Activated naive CD4-positive, alpha-beta T cell treated with anti-CD3 and anti-CD28 coated beads for 36 hours (primary cell): Measurements from ENCODE around the gene PSENEN. TPM values are rescaled to one million over a fixed set of nuclear protein-coding genes. Genes with fewer than 3 reads are reported as not detected.
A peak's percentile ranks its signal among the peaks of the same experiment; 100 is the strongest.

Source experiments
- CTCF ChIA-PET: fragments of 350-600 bp; sonication (Branson Sonifier 250); formaldehyde crosslinking; loops from one replicate; lab custom pipeline; 2021; ENCODE audit warnings: antibody characterized with exemption; lab: Charles Lee
- DNase-seq: peaks from one replicate; pipeline ENCODE4 v3.0.0-alpha.2; 2020
- H3K27ac Mint-ChIP-seq: one replicate; pipeline ENCODE4 v1.8.0; 2021; ENCODE audit warnings: mild to moderate bottlenecking, mixed read lengths
- H3K27me3 Mint-ChIP-seq: one replicate; pipeline ENCODE4 v1.8.0; 2021; ENCODE audit warnings: low read depth, mixed read lengths
- H3K36me3 Mint-ChIP-seq: one replicate; pipeline ENCODE4 v1.8.0; 2021; ENCODE audit warnings: low read depth, mixed read lengths
- H3K4me1 Mint-ChIP-seq: one replicate; pipeline ENCODE4 v1.8.0; 2021; ENCODE audit warnings: low read depth, mixed read lengths
- H3K4me3 Mint-ChIP-seq: one replicate; pipeline ENCODE4 v1.8.0; 2021; ENCODE audit warnings: mild to moderate bottlenecking, moderate library complexity, mixed read lengths
- H3K9me3 Mint-ChIP-seq: one replicate; pipeline ENCODE4 v1.8.0; 2021; ENCODE audit warnings: mixed read lengths
- intact Hi-C: fragments of 100-400 bp; cut with micrococcal nuclease; formaldehyde crosslinking; loops from one replicate; pipeline ENCODE4 v1.15.1; 2023
- total RNA-seq, 2 experiments: library from RNA; stranded (reverse); gene quantifications; one replicate each; pipeline ENCODE4 v1.2.3, GENCODE V29; 2021

PSENEN gene
- total RNA-seq, 2 experiments from 2014 or later = 32.4 to 37.7 TPM

DNA sequence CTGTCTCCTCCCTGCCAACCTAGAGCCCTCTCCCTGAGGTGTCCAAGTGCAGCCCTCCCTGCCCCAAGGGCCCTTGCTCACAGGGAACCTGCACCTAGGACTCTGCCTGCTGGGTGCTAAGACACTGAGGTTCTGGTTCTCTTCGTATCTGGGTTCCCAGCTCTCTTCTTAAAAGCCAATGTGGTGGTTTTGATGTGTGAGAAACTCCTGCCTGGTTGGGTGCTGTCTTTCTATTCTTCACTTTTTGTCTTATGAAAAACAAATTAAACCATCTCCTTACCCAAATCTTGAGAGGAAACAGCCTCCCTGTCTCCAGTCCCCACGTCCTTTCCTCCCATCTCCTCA lies 32.0 kb upstream of the PSENEN start:
- Mint-ChIP-seq H3K36me3 (peaks cover 42% of the 10 kb centered on the region), H3K27ac (peak overlapping the region; percentile 100), H3K27me3 (no peaks in the 10 kb centered on the region), H3K9me3 (peaks cover 2% of the 10 kb centered on the region), H3K4me3 (peak overlapping the region; percentile 92), H3K4me1 (peaks cover 44% of the 10 kb centered on the region)
- no peak for DNase-seq
- CTCF ChIA-PET = interaction anchor here (0.7 to 6.3 kb wide), 6 partner anchors 12 to 165 kb away, joined by 3 to 120 read pairs (median 8); no protein-coding TSS in a partner anchor
- intact Hi-C loops = loop anchor here (1.0 to 10.0 kb wide), 11 partner anchors 11 to 1441 kb away; partner anchors contain the start of genes ALKBH6, ARHGAP33, CAPNS1 and OVOL3

DNA sequence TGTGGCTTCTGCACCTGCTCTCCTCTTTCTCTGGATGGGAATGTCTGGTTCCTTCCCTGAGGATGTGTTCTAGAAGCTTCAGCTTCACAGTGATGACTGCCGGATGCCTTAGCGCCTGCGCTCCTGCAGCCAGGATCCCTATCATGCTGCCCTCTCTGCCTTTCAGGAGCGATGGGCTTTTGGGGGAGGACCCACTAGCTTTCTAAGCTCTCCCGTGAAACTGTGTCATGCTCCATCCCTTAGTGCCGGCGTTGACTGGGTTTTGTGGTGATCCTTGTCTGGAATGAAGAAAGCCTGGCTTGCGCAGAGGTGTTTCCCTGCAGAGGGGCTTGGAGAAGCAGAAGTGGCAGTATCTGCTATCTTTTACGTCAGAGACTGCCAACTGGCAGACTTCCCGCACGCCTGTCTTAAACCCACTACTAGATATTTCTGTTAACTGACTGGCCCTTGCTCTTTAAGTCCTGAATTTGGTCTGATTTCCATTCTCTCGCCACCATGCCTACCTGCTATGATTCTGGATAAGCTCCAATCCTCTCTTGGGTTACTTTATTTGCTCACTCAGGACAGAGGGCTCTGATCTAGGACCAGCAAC lies 31.5 kb upstream of the PSENEN start:
- peaks cover 2% of the 10 kb centered on the region for H3K9me3 Mint-ChIP-seq
- H3K27me3 Mint-ChIP-seq = no peaks in the 10 kb centered on the region
- H3K27ac Mint-ChIP-seq = peak overlapping the region; percentile 100
- H3K36me3 Mint-ChIP-seq = peaks cover 45% of the 10 kb centered on the region
- DNase-seq = no peak
- CTCF ChIA-PET = interaction anchor here (0.7 to 6.3 kb wide), 5 partner anchors 12 to 139 kb away, joined by 4 to 120 read pairs (median 8); no protein-coding TSS in a partner anchor
- intact Hi-C loops = loop anchor here (1.0 to 10.0 kb wide), 11 partner anchors 12 to 1442 kb away; partner anchors contain the start of genes ALKBH6, ARHGAP33, CAPNS1 and OVOL3
- peaks cover 46% of the 10 kb centered on the region for H3K4me1 Mint-ChIP-seq
- H3K4me3 Mint-ChIP-seq = peak overlapping the region; percentile 92

DNA sequence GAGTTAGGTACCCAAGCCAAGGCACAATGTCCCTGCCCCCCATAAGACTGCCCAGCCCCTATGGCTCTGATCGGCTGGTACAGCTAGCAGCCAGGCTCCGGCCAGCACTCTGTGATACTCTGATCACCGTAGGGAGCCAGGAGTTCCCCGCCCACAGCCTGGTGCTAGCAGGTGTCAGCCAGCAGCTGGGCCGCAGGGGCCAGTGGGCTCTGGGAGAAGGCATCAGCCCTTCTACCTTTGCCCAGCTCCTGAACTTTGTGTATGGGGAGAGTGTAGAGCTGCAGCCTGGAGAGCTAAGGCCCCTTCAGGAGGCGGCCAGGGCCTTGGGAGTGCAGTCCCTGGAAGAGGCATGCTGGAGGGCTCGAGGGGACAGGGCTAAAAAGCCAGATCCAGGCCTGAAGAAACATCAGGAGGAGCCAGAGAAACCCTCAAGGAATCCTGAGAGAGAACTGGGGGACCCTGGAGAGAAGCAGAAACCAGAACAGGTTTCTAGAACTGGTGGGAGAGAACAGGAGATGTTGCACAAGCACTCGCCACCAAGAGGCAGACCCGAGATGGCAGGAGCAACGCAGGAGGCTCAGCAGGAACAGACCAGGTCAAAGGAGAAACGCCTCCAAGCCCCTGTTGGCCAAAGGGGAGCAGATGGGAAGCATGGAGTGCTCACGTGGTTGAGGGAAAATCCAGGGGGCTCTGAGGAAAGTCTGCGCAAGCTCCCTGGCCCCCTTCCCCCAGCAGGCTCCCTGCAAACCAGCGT lies 30.7 kb upstream of the PSENEN start:
- H3K4me3 Mint-ChIP-seq = peak overlapping the region; percentile 92
- CTCF ChIA-PET = interaction anchor here (0.7 to 6.3 kb wide), 5 partner anchors 13 to 139 kb away, joined by 4 to 120 read pairs (median 8); no protein-coding TSS in a partner anchor
- H3K27me3 Mint-ChIP-seq = no peaks in the 10 kb centered on the region
- DNase-seq = peak; percentile 72
- H3K27ac Mint-ChIP-seq = peak overlapping the region; percentile 100
- peaks cover 2% of the 10 kb centered on the region for H3K9me3 Mint-ChIP-seq
- intact Hi-C loops = loop anchor here (5.0 to 10.0 kb wide), 5 partner anchors 338 to 1442 kb away; partner anchors contain the start of genes CAPNS1, OVOL3, POLR2I and TBCB
- H3K4me1 Mint-ChIP-seq = peaks cover 48% of the 10 kb centered on the region
- H3K36me3 Mint-ChIP-seq = peaks cover 51% of the 10 kb centered on the region

DNA sequence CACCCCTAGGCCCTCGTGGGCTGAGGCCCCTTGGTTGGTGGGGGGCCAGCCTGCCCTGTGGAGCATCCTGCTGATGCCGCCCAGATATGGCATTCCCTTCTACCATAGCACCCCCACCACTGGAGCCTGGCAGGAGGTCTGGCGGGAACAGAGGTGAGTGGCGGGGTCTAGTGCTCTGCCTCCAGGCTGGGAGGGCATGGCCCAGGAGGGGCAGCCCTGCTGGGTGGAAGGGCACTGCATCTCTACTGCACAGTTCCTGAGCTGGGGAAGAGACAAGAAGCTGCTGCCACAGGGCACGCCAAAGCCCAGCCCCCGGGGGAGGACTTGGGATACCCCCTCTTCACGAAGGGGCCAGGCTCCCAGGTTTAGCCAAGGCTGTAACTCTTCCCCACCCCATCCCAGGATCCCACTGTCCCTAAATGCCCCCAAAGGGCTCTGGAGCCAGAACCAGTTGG lies 30.1 kb upstream of the PSENEN start:
- Mint-ChIP-seq H3K4me1 (peaks cover 44% of the 10 kb centered on the region), H3K27ac (peak overlapping the region; percentile 100), H3K4me3 (peak overlapping the region; percentile 92), H3K36me3 (peaks cover 54% of the 10 kb centered on the region), H3K27me3 (no peaks in the 10 kb centered on the region), H3K9me3 (peaks cover 2% of the 10 kb centered on the region)
- CTCF ChIA-PET = interaction anchor here (5.9 to 6.3 kb wide), 2 partner anchors 14 to 21 kb away, joined by 43 to 120 read pairs; no protein-coding TSS in a partner anchor
- intact Hi-C loops = loop anchor here (5.0 to 10.0 kb wide), 2 partner anchors 337 to 399 kb away; partner anchors contain the start of genes OVOL3, POLR2I, TBCB and THAP8
- DNase-seq = peak; percentile 32

DNA sequence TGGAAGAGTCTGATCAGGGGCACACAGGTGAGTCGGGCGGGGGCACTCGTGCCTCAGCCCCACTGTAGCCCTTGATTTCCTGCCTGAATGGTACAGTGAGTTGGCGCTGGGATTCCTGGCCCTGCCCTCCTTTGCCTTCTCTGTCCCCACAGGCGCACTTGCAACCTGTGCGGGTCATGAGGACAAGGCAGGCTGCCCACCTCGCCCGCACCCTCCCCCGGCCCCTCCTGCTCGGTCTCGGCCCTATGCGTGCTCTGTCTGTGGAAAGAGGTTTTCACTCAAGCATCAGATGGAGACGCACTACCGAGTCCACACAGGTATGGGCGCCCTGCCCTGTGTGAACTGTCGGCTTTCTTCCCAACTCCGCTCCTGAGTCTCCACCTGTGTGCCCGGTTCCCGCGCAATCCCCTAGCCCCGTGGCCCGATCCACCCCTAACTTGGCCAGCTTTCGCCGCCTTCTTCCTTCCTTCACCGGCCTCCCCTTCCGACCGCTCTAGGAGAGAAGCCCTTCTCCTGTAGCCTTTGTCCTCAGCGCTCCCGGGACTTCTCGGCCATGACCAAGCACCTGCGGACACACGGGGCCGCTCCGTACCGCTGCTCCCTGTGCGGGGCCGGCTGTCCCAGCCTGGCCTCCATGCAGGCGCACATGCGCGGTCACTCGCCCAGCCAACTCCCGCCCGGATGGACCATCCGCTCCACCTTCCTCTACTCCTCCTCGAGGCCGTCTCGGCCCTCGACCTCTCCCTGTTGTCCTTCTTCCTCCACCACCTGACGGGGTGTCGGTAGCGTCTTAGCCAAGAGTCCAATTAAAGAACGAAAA lies 29.3 kb upstream of the PSENEN start:
- Mint-ChIP-seq H3K27me3 (no peaks in the 10 kb centered on the region), H3K9me3 (peaks cover 2% of the 10 kb centered on the region), H3K4me3 (peak overlapping the region; percentile 92), H3K27ac (peak overlapping the region; percentile 100), H3K4me1 (peaks cover 36% of the 10 kb centered on the region), H3K36me3 (peaks cover 57% of the 10 kb centered on the region)
- intact Hi-C loops = loop anchor here (1.0 to 10.0 kb wide), 4 partner anchors 22 to 399 kb away; partner anchors contain the start of genes OVOL3, POLR2I, TBCB and THAP8
- CTCF ChIA-PET = interaction anchor here (5.9 to 6.3 kb wide), 2 partner anchors 14 to 22 kb away, joined by 43 to 120 read pairs; no protein-coding TSS in a partner anchor
- peak; percentile 60 for DNase-seq

DNA sequence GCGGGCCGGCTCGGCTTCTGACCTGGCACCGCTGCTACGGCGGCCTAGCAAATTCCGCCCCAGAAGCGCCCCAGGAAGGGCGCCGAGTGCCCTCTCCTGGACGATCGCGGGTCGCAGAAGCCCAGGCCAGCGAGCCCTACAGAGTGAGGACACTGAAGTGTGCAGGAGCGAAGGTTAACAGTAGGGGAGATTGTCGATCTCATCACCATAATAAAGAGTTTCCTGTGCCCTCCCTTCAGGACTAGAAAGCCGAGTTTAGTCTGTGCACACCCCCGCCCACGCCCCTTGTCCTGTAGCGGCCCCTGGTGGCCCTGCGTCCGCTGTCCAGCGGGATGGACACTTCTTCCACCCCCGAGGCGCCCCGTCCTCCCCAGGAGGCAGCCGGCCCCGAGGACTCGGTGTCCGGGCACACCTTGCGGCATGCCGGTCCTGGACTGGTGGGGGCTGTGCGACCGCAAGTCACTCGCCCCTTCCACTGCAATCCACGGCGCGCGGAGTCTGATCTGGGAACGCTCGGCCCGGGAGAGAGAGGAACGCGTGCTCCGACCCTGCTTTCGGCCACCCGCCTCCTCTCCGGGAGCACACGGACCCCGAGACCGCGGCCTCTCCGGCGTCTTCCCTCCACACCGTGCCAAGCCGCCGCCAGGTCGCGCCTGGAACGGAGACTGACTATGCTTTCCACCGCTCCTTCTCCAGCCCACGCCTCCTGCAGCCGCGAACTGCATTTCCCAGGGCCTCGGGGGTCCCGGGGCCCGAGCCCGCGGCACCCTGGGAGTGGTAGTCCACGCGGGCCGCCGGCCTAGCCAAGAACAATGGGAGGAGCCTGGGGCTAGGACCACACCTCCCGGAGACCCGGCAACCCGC lies 28.4 kb upstream of the PSENEN start:
- CTCF ChIA-PET = interaction anchor here (6.3 kb wide), 1 partner anchor 23 kb away, joined by 120 read pairs; no protein-coding TSS in a partner anchor
- no peaks in the 10 kb centered on the region for H3K27me3 Mint-ChIP-seq
- H3K4me1 Mint-ChIP-seq = peaks cover 32% of the 10 kb centered on the region
- DNase-seq = peak; percentile 96
- H3K9me3 Mint-ChIP-seq = no peaks in the 10 kb centered on the region
- H3K27ac Mint-ChIP-seq = peak overlapping the region; percentile 100
- H3K4me3 Mint-ChIP-seq = peak overlapping the region; percentile 92
- intact Hi-C loops = loop anchor here (1.0 to 10.0 kb wide), 13 partner anchors 15 to 398 kb away; partner anchors contain the start of genes ALKBH6, ARHGAP33, OVOL3 and POLR2I
- peaks cover 61% of the 10 kb centered on the region for H3K36me3 Mint-ChIP-seq

DNA sequence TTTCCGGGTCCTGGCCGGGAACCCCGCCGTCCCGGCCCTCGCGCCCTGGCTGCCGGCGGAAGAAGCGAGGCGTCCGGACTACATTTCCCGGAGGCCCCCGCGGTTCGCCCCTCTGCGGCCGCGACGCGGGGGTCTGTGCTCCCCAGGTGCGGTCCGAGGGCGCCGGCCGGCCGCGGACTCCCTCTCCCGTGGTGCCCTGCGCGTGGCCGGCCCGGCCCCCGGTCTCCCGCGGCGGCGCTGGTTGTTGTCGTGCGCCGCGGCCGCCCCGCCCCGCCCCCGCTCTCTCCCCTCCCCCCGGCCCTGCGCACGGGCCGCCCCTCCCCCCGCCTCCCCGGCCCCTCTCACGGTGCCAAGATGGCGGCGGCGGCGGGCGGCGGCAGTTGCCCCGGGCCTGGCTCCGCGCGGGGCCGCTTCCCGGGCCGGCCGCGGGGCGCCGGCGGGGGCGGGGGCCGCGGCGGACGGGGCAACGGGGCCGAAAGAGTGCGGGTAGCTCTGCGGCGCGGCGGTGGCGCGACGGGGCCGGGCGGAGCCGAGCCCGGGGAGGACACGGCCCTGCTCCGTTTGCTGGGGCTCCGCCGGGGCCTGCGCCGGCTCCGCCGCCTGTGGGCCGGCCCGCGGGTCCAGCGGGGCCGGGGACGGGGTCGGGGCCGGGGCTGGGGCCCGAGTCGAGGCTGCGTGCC lies 27.6 kb upstream of the PSENEN start, which contains the start of gene KMT2B:
Gene KMT2B (plus strand): TSS at position 339 of the 680 bp plus-strand sequence. CDS start 16 bp downstream, at position 355.
- CTCF ChIA-PET = interaction anchor here (1.5 kb wide), 1 partner anchor 23 kb away, joined by 13 read pairs; no protein-coding TSS in a partner anchor
- Mint-ChIP-seq H3K4me1 (peaks cover 26% of the 10 kb centered on the region), H3K4me3 (peak within 1 kb of the TSS; percentile 93), H3K9me3 (no peaks in the 10 kb centered on the region), H3K27me3 (no peaks in the 10 kb centered on the region), H3K36me3 (peaks cover 62% of the 10 kb centered on the region), H3K27ac (peak within 1 kb of the TSS; percentile 100)
- no peak for DNase-seq
- intact Hi-C loops = loop anchor here (1.0 to 10.0 kb wide), 11 partner anchors 16 to 397 kb away; partner anchors contain the start of genes ALKBH6, ARHGAP33, OVOL3 and POLR2I

DNA sequence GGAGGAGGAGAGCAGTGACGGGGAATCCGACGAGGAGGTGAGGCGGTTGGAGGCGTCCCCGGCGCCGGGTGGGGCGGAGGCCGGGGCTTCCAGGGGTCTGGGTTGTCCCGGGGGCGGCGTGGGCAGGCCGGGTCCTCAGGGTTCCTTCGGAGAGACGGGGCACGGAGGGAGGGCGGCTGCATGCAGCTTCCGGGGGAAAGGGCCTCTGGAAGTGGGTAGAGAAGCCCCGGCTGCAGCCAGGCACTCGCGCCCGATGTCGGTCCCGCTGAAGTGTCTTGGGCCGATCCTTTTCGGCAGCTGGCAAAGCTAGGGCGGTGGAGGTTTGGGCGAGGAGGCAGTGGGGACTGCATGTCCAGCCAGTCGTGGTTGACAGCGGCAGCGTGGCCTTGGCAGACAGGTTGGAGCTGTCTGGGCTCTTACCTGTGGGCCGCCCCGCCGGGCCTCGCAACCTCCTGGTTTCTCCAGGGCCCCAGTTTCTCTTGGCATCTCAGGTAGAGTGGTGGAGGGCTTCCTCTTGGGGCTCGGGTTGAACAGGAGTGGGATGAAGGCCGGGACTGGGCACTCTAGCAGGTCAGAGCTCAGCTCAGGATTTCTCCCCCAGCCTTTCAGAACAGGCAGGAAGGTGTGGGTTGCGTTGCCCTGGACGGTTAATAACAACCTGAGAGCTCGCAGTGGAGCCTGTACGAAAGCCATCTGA lies 27.0 kb upstream of the PSENEN start:
- Mint-ChIP-seq H3K27me3 (no peaks in the 10 kb centered on the region), H3K36me3 (peaks cover 64% of the 10 kb centered on the region), H3K27ac (peak overlapping the region; percentile 89), H3K4me1 (peaks cover 24% of the 10 kb centered on the region), H3K9me3 (no peaks in the 10 kb centered on the region), H3K4me3 (peak overlapping the region; percentile 93)
- CTCF ChIA-PET = interaction anchor here (0.7 to 1.5 kb wide), 4 partner anchors 19 to 101 kb away, joined by 3 to 13 read pairs (median 3); no protein-coding TSS in a partner anchor
- intact Hi-C loops = loop anchor here (5.0 to 10.0 kb wide), 2 partner anchors 334 to 396 kb away; partner anchors contain the start of genes OVOL3, POLR2I, TBCB and THAP8
- peak; percentile 58 for DNase-seq

DNA sequence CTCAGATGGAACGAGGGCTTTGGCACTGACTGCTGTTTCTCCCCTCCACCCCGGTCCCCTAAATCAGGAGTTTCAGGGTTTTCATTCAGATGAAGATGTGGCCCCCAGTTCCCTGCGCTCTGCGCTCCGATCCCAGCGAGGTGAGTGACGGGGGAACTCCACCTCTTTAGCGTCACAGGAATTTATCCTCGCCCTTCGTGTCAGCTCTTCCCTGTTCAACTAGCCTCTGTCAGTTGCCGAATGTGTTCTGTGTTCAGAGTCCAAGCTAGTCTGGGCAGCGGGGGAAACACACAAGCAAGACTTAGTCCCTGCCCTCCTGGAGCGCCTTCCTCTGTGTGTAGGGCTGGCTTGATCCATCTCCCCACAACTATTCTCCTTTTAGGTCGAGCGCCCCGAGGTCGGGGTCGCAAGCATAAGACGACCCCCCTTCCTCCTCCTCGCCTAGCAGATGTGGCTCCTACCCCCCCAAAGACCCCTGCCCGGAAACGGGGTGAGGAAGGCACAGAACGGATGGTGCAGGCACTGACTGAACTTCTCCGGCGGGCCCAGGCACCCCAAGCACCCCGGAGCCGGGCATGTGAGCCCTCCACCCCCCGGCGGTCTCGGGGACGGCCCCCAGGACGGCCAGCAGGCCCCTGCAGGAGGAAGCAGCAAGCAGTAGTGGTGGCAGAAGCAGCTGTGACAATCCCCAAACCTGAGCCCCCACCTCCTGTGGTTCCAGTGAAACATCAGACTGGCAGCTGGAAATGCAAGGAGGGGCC lies 25.9 kb upstream of the PSENEN start:
- Mint-ChIP-seq H3K4me1 (peaks cover 18% of the 10 kb centered on the region), H3K9me3 (no peaks in the 10 kb centered on the region), H3K36me3 (peaks cover 59% of the 10 kb centered on the region), H3K27me3 (no peaks in the 10 kb centered on the region), H3K4me3 (peak overlapping the region; percentile 93), H3K27ac (peak overlapping the region; percentile 74)
- CTCF ChIA-PET = interaction anchor here (0.7 to 1.5 kb wide), 5 partner anchors 18 to 100 kb away, joined by 3 to 13 read pairs (median 3); no protein-coding TSS in a partner anchor
- intact Hi-C loops = loop anchor here (5.0 to 10.0 kb wide), 2 partner anchors 333 to 395 kb away; partner anchors contain the start of genes OVOL3, POLR2I, TBCB and THAP8
- no peak for DNase-seq
